Esophagus muscularis mucosa (tissue), 4 donors: ENCODE measurements around the gene ATP4A. TPM values are rescaled to one million over a fixed set of nuclear protein-coding genes. Genes with fewer than 3 reads are reported as not detected.

Source experiments
- DNase-seq: peaks from one replicate; pipeline ENCODE4 v3.0.0-alpha.2; 2017; ENCODE audit errors: extremely low spot score
- H3K27ac ChIP-seq, 4 donors: fragments of 200-600 bp; sonication (generic); replicated peaks in 1 of 4; 1 replicate in 3 of 4; 2 replicates in 1 of 4; pipeline ENCODE4 v1.5.1; 2016 to 2019; ENCODE audit warnings: mild to moderate bottlenecking in 1 of 4
- H3K27me3 ChIP-seq, 4 donors: fragments of 200-600 bp; sonication (generic); one replicate each; pipeline versions ENCODE4 v1.5.1 to v1.6.0; 2016 to 2019
- H3K36me3 ChIP-seq, 4 donors: fragments of 200-600 bp; sonication (generic); one replicate each; pipeline ENCODE4 v1.5.1; 2016 to 2019
- H3K4me1 ChIP-seq, 4 donors: fragments of 200-600 bp; sonication (generic); one replicate each; pipeline ENCODE4 v1.5.1; 2016 to 2019
- H3K4me3 ChIP-seq, 4 donors: fragments of 200-600 bp; sonication (generic); 1 replicate in 2 of 4; 2 replicates in 2 of 4; pipeline ENCODE4 v1.5.1; 2016 to 2019; ENCODE audit warnings: mild to moderate bottlenecking in 4 of 4, moderate library complexity in 1 of 4
- H3K9me3 ChIP-seq, 4 donors: fragments of 200-600 bp; sonication (generic); 1 replicate in 3 of 4; 2 replicates in 1 of 4; pipeline ENCODE4 v1.5.1; 2016 to 2019
- EP300 ChIP-seq: sonication (generic); formaldehyde crosslinking; IDR thresholded peaks from one replicate; pipeline ENCODE4 v1.6.1; 2017; ENCODE audit warnings: antibody characterized with exemption
- POLR2A ChIP-seq: fragments of 450-650 bp; IDR thresholded peaks from one replicate; pipeline ENCODE4 v1.6.1; 2017; ENCODE audit warnings: antibody characterized with exemption, moderate library complexity, mild to moderate bottlenecking, low read depth
- POLR2AphosphoS5 ChIP-seq, 2 donors: sonication (generic); formaldehyde crosslinking; IDR thresholded peaks; one replicate each; pipeline ENCODE4 v1.6.1; 2017; ENCODE audit warnings: antibody characterized with exemption in 2 of 2
- WGBS: methylation state at CpG from one replicate; pipeline ENCODE4 v1.1.5; 2018; 5-methylcytosine and 5-hydroxymethylcytosine counted together
- intact Hi-C: fragments of 100-400 bp; cut with DNase I; formaldehyde crosslinking; loops from one replicate; pipeline ENCODE4 v1.15.1; 2023
- total RNA-seq, 4 donors: library from RNA; depleted of rRNA; stranded (reverse); fragments of >200 nt; gene quantifications; one replicate each; pipeline versions ENCODE4 v1.1.0 to v1.2.1, GENCODE V29; 2016
- TF ChIP-seq, protein P1 (sequence below), 3 experiments: fragments of 200-600 bp in 2 of 3; fragments of 450-650 bp in 1 of 3; sonication (generic) in 2 of 3; IDR thresholded peaks; one replicate each; pipeline ENCODE4 v1.5.1; 2017 to 2019; ENCODE audit warnings: antibody characterized with exemption in 3 of 3, mild to moderate bottlenecking in 2 of 3, moderate library complexity in 1 of 3

ATP4A gene
- total RNA-seq, 4 donors from 2014 or later, result not detected

GRCh38 chr19:35578707-35579106 lies 15.2 kb upstream of the ATP4A start:
- H3K27me3 ChIP-seq, result peaks cover 0 to 21% (median 0%) of the 10 kb centered on the region in 4 donors
- no peak for DNase-seq
- WGBS, result 80% methylated on average over 7 of the region's 7 CpGs
- no peaks in the 10 kb centered on the region for H3K36me3 ChIP-seq
- TF ChIP-seq EP300 (no peak), POLR2AphosphoS5 (IDR thresholded peaks at IDR 0.05) (no peak), POLR2A (no peak)
- TF ChIP-seq, protein P1, sequence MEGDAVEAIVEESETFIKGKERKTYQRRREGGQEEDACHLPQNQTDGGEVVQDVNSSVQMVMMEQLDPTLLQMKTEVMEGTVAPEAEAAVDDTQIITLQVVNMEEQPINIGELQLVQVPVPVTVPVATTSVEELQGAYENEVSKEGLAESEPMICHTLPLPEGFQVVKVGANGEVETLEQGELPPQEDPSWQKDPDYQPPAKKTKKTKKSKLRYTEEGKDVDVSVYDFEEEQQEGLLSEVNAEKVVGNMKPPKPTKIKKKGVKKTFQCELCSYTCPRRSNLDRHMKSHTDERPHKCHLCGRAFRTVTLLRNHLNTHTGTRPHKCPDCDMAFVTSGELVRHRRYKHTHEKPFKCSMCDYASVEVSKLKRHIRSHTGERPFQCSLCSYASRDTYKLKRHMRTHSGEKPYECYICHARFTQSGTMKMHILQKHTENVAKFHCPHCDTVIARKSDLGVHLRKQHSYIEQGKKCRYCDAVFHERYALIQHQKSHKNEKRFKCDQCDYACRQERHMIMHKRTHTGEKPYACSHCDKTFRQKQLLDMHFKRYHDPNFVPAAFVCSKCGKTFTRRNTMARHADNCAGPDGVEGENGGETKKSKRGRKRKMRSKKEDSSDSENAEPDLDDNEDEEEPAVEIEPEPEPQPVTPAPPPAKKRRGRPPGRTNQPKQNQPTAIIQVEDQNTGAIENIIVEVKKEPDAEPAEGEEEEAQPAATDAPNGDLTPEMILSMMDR (IDR thresholded peaks at IDR 0.05), result no peak
- intact Hi-C loops, result no loop called here
- H3K4me1 ChIP-seq, result no peaks in the 10 kb centered on the region
- no peak overlapping the region for H3K4me3 ChIP-seq
- no peak overlapping the region for H3K27ac ChIP-seq
- H3K9me3 ChIP-seq, result peaks cover 0 to 24% (median 20%) of the 10 kb centered on the region in 4 donors

DNA sequence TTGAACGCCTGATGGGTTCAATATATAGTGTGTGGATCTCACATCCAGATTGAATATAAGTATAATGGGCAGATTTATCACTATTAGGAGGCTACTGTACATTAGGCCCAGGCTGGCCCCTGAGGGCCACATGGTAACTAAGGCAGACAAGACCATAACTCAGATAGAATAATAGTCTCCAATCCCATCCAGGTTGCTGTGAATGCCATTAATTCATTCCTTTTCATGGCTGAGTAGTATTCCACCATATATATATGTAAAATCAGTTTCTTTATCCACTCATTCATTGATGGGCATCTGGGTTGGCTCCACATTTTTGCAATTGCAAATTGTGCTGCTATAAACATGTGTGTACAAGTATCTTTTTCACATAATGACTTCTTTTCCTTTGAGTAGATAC lies 14.5 kb upstream of the ATP4A start:
- peaks cover 0 to 24% (median 20%) of the 10 kb centered on the region in 4 donors for H3K9me3 ChIP-seq
- no peaks in the 10 kb centered on the region for H3K36me3 ChIP-seq
- TF ChIP-seq POLR2AphosphoS5 (IDR thresholded peaks at IDR 0.05) (no peak), EP300 (no peak), POLR2A (no peak)
- TF ChIP-seq, protein P1 (IDR thresholded peaks at IDR 0.05), result no peak
- WGBS, result 85% methylated on average over 1 of the region's 1 CpG
- intact Hi-C loops, result no loop called here
- peaks cover 0 to 19% (median 0%) of the 10 kb centered on the region in 4 donors for H3K27me3 ChIP-seq
- no peak overlapping the region for H3K4me3 ChIP-seq
- H3K4me1 ChIP-seq, result no peaks in the 10 kb centered on the region
- DNase-seq, result no peak
- no peak overlapping the region for H3K27ac ChIP-seq

GRCh38 chr19:35571406-35571965 lies 8.0 kb upstream of the ATP4A start:
- intact Hi-C loops, result no loop called here
- no peak overlapping the region for H3K27ac ChIP-seq
- H3K4me3 ChIP-seq, result no peak overlapping the region
- TF ChIP-seq, protein P1 (IDR thresholded peaks at IDR 0.05), result no peak
- TF ChIP-seq POLR2AphosphoS5 (IDR thresholded peaks at IDR 0.05) (no peak), EP300 (no peak), POLR2A (no peak)
- WGBS, result 69% methylated on average over 1 of the region's 1 CpG
- no peaks in the 10 kb centered on the region for H3K36me3 ChIP-seq
- no peak for DNase-seq
- H3K9me3 ChIP-seq, result peaks cover 0 to 11% (median 10%) of the 10 kb centered on the region in 4 donors
- peaks cover 0 to 34% (median 2%) of the 10 kb centered on the region in 4 donors for H3K27me3 ChIP-seq
- no peaks in the 10 kb centered on the region for H3K4me1 ChIP-seq

- intact Hi-C loops, result no loop called here
- WGBS, result 31% methylated on average over 2 of the region's 5 CpGs
- no peaks in the 10 kb centered on the region for H3K4me1 ChIP-seq
- H3K27me3 ChIP-seq, result peaks cover 0 to 46% (median 2%) of the 10 kb centered on the region in 4 donors
- no peak overlapping the region for H3K4me3 ChIP-seq
- no peak for DNase-seq
- H3K36me3 ChIP-seq, result no peaks in the 10 kb centered on the region
- no peak for TF ChIP-seq POLR2A
- no peaks in the 10 kb centered on the region for H3K9me3 ChIP-seq
- no peak overlapping the region for H3K27ac ChIP-seq
These were observed 5.9 kb upstream of the ATP4A start for GRCh38 chr19:35569281-35569781.

DNA sequence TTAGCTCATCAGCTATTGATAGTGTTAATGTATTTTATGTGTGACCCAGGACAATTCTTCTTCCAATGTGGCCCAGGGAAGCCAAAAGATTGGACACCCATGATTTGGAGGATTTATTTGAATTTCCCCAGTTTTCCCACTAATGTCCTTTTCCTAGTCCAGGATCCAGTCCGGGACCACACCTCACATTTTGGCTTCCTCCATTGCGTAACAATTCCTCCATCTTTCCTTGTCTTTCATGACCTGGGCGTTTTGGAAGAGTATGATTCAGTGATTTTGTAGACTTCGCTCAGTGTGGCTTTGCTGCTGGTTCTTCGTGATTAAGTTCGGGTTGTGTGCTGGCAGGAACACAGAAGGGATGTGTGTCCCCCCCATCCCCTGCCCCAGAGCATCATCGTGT lies 3.3 kb upstream of the ATP4A start:
- intact Hi-C loops, result no loop called here
- no peaks in the 10 kb centered on the region for H3K9me3 ChIP-seq
- no peaks in the 10 kb centered on the region for H3K36me3 ChIP-seq
- TF ChIP-seq POLR2A (no peak), POLR2AphosphoS5 (IDR thresholded peaks at IDR 0.05) (no peak), EP300 (no peak)
- TF ChIP-seq, protein P1 (IDR thresholded peaks at IDR 0.05), result no peak
- no peak overlapping the region for H3K4me3 ChIP-seq
- no peaks in the 10 kb centered on the region for H3K4me1 ChIP-seq
- no peak for DNase-seq
- WGBS, result 89% methylated on average over 7 of the region's 7 CpGs
- H3K27ac ChIP-seq, result no peak overlapping the region
- H3K27me3 ChIP-seq, result peaks cover 0 to 67% (median 2%) of the 10 kb centered on the region in 4 donors
